HG02943 (cell line): ENCODE results near the gene DDX25.

Source experiments
- ATAC-seq: cut with Tn5 transposase; IDR thresholded peaks from one replicate; pipeline ENCODE4 v1.9.1; 2021; ENCODE audit warnings: mild to moderate bottlenecking, low read depth, moderate library complexity; ENCODE audit not compliant: unreplicated experiment

DDX25 gene

GRCh38 chr11:125933030-125933813 lies 28.9 kb downstream of the DDX25 start:
- no peak for ATAC-seq

- no peak for ATAC-seq
These were observed 30.2 kb downstream of the DDX25 start for GRCh38 chr11:125934473-125934872.

- no peak for ATAC-seq
These were observed 30.7 kb downstream of the DDX25 start for GRCh38 chr11:125935056-125935455.

GRCh38 chr11:125935618-125936199 lies 31.4 kb downstream of the DDX25 start:
- no peak for ATAC-seq

GRCh38 chr11:125938418-125938817 lies 34.1 kb downstream of the DDX25 start:
- ATAC-seq = no peak

- ATAC-seq = no peak
These were observed 34.8 kb downstream of the DDX25 start for GRCh38 chr11:125939081-125939521.

GRCh38 chr11:125940145-125940544 lies 35.8 kb downstream of the DDX25 start:
- no peak for ATAC-seq

GRCh38 chr11:125941267-125941618 lies 36.9 kb downstream of the DDX25 start:
- no peak for ATAC-seq

- no peak for ATAC-seq
These were observed 37.6 kb downstream of the DDX25 start for GRCh38 chr11:125941619-125942611.

- ATAC-seq = no peak
These were observed 38.6 kb downstream of the DDX25 start for GRCh38 chr11:125942771-125943428.

- ATAC-seq = no peak
These were observed 39.5 kb downstream of the DDX25 start for GRCh38 chr11:125943661-125944349.

GRCh38 chr11:125944350-125945010 lies 40.2 kb downstream of the DDX25 start:
- no peak for ATAC-seq

GRCh38 chr11:125945011-125945796 lies 40.9 kb downstream of the DDX25 start:
- no peak for ATAC-seq

- no peak for ATAC-seq
These were observed 41.7 kb downstream of the DDX25 start, which contains the start of gene VSIG10L2 for GRCh38 chr11:125945797-125946520. TSS of gene VSIG10L2 (plus strand) at chr11:125946044. CDS start at chr11:125946056, 12 bp downstream.

GRCh38 chr11:125946712-125947418 lies 42.6 kb downstream of the DDX25 start:
- no peak for ATAC-seq

GRCh38 chr11:125947419-125948277 lies 43.3 kb downstream of the DDX25 start:
- ATAC-seq = no peak
